GM19324 (cell line): ENCODE results near the gene COMMD2.

Source experiments
- ATAC-seq: cut with Tn5 transposase; IDR thresholded peaks from one replicate; pipeline ENCODE4 v1.9.1; 2021; ENCODE audit warnings: mild to moderate bottlenecking, moderate library complexity; ENCODE audit not compliant: unreplicated experiment, low FRiP score

Gene COMMD2

DNA sequence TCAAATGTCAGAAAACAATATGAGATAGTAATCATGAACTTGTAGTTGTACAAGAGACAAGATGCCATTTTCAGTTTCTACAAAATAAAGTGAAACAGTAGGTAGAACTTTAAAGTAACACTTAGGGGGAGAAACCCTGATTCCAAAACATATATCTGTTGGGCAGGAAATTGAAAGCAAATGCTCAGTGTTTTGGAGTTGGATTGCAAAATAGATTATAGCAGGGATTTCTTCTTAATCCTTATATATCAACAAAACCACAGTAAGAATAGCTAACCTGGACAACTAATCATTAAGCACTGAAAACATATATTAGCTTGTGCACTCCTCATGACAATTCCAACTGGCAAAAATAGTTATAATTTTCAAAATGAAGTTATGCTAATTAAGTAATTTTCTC is 46.9 kb downstream of the COMMD2 start:
- no peak for ATAC-seq

DNA sequence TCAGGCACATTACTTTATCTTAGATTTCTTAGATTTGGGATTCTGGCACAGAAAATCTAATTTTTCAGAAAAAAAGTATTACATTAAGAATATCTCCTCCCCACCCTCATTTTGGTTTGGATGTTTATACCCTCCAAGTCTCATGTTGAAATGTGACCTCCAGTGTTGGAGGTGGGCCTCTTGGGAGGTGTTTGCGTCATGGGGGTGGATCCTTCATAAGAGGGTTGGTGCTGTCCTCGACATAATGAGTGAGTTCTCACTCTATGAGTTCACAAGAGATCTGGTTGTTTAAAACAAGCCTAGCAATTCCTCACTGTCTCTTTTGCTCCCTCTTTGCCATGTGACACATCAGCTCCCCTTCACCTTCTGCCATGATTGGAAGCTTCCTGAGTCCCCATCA is 48.8 kb downstream of the COMMD2 start:
- no peak for ATAC-seq

DNA sequence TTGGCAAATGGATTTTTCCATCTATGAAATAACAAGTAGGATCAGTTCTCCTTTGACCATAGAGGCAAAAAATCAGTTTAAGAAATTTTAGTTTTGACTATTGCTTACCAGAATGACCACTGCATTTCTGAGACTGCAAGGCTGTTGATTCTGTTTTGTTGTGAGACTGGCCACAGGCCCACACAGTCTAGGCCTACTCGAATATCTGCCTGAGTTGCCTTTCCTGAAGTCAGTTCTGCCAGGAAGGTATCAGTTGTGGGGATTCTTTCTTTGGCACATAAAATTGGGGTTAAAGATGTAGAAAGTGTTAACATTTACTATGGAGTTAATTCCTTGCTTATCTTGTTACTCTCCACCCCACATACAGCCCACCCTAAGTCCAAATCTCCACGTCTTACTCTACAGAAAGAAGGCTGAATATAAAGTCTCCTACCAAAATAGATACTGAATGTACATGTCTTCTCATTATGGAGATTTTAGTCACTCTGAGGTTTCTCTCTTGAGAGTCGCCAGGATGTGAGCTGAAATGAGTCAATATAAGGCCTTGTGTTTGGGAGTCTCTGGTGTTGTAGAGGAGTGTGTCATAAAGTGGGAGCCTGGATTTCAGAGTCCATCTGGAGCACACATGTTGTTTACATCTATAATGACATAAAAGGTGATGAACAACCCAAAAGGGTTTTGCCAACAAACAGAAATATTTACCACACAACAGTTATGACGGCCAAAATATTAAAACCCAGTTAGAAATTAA is 49.4 kb downstream of the COMMD2 start:
- ATAC-seq, result no peak

DNA sequence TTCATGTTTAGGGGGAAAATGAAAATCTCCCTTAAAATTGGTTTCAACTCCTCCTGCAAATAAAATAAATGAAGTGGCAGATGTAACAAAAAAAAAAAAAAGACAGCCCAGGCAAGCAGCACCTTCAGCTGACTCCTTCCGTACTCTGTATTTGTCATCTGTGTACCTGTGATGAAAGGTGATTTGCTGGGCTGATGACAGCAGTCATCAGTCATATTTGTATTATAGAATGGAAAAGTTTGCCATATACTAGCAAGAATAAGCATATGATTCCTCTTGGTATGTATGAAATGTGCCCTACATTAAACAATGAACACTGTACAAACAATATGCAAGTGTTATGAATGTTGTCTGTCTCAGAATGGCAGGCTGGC is 50.3 kb downstream of the COMMD2 start:
- no peak for ATAC-seq

DNA sequence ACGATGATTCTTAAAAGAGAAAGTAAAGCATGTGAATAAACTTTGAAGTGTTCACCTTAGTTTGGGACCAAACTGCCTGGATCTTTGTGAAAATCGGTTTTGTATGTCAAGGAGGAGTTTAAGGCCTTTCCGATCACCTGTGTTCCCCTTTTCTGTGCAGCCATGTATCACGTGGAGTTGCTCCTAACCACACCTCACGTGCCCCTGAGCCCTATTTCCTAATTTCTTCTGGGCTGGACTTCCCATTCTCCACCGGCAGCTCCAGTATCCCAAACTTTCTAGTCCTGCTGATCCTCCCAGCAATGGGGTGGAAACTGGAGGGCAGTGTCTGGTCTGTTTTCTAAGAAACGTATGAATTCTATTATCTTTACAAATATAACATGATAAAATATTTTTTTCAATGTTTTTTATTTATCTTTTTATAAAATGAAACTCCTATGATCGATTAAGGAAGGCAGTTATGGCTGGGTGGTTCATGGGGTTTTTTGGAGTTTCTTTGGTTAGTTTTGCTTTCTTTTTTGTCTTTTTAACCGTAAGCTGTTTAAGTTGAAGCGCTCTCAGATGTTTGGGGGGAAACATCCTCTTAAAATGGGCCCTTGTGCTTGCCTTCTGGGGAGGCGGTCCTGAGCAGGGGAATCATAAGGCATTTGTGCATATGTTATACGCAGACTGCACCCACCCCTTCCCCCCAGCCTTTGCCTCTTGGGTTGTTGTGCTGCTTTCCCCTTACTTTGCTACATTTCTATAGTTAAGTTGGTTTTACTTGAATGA is 50.9 kb downstream of the COMMD2 start:
- ATAC-seq, result peak; percentile 46
